Measurements from ENCODE around the gene PLEKHA8.

DNA sequence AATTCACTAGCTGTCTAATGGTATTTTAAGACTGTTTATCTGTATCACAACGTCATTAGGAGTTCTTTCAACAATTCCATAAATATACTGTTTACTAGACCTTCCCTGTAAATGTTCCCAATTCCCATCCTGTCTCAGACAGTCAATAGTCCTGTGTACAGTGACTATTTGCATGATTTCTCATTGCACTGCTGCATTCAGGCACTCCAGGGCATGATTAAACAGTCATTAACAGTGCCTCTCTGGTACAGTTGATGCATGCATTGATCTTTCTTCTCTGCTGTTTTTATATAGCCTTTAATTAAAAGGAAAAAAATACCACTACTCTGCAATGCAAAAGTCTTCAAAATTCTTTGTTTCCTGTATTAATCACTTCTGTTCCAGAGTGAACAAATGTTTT is 55.1 kb downstream of the PLEKHA8 start:
- TF ChIP-seq, protein P1, sequence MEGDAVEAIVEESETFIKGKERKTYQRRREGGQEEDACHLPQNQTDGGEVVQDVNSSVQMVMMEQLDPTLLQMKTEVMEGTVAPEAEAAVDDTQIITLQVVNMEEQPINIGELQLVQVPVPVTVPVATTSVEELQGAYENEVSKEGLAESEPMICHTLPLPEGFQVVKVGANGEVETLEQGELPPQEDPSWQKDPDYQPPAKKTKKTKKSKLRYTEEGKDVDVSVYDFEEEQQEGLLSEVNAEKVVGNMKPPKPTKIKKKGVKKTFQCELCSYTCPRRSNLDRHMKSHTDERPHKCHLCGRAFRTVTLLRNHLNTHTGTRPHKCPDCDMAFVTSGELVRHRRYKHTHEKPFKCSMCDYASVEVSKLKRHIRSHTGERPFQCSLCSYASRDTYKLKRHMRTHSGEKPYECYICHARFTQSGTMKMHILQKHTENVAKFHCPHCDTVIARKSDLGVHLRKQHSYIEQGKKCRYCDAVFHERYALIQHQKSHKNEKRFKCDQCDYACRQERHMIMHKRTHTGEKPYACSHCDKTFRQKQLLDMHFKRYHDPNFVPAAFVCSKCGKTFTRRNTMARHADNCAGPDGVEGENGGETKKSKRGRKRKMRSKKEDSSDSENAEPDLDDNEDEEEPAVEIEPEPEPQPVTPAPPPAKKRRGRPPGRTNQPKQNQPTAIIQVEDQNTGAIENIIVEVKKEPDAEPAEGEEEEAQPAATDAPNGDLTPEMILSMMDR (IDR thresholded peaks at IDR 0.05 in 4 of 5, conservative IDR thresholded peaks at IDR 0.05 in 1 of 5), result no peak
- TF ChIP-seq POLR2A (IDR thresholded peaks at IDR 0.05), result no peak
